ENCODE data around the gene CFAP45.

GRCh38 chr1:159917533-159918351 is 17.8 kb upstream of the CFAP45 start:
- TF ChIP-seq, protein P1, sequence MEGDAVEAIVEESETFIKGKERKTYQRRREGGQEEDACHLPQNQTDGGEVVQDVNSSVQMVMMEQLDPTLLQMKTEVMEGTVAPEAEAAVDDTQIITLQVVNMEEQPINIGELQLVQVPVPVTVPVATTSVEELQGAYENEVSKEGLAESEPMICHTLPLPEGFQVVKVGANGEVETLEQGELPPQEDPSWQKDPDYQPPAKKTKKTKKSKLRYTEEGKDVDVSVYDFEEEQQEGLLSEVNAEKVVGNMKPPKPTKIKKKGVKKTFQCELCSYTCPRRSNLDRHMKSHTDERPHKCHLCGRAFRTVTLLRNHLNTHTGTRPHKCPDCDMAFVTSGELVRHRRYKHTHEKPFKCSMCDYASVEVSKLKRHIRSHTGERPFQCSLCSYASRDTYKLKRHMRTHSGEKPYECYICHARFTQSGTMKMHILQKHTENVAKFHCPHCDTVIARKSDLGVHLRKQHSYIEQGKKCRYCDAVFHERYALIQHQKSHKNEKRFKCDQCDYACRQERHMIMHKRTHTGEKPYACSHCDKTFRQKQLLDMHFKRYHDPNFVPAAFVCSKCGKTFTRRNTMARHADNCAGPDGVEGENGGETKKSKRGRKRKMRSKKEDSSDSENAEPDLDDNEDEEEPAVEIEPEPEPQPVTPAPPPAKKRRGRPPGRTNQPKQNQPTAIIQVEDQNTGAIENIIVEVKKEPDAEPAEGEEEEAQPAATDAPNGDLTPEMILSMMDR (IDR thresholded peaks at IDR 0.05; ENCODE audit: low read length), result no peak
- no peak for TF ChIP-seq EZH2 (IDR thresholded peaks at IDR 0.05; ENCODE audit: borderline replicate concordance, low read length)
